Pulmonary artery endothelial cell (primary cell): Measurements from ENCODE around the gene IFNK. TPM values are rescaled to one million over a fixed set of nuclear protein-coding genes. Genes with fewer than 3 reads are reported as not detected.
A peak's percentile ranks its signal among the peaks of the same experiment; 100 is the strongest.

Source experiments
- DNase-seq: peaks from one replicate; pipeline ENCODE4 v3.0.0-alpha.2; 2011; ENCODE audit warnings: low read depth, low spot score
- total RNA-seq: library from RNA; depleted of rRNA; stranded (reverse); fragments of >200 nt; gene quantifications from 2 replicates; pipeline ENCODE4 v1.2.3, GENCODE V29; 2014

IFNK gene
- total RNA-seq, 1 donor from 2014 or later = not detected

DNA sequence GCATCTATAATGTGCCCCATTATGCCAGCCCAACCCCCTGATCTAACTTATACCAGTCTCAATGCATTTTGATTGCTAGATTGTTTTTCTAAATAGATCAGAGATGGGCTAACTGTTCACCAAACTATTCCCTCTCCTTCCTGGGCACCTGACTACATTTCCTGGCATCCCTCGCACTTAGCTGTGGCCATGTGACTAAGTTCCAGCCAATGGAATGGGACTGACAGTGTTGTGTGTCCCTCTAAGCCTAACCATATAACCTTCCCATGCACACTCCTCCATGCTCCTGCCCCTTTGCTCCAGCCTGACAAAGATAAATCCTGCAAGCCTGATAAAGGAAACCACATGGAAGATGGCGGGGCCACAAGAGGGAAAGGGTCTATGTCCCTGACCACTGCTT, 12.3 kb upstream of the IFNK start:
- DNase-seq = no peak

DNA sequence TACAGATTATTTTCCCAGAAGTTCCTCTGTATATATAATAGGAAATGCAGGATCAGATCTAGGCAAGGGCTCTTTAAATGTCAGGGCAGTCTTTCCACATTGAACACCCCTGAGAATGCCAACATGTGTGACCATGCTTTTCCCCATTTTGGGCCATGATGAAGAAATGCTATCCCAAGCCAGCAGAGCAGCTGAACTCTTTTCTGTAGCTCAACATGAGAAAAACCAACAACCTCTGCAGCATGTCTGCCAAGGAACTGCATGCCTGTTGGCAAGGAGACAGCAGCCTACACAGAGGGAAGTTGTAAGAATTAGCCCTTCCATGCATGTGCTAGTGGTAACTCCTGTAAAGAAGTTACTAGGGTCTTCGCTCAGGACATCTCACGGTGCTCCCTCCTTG, 9.5 kb upstream of the IFNK start:
- DNase-seq = no peak

DNA sequence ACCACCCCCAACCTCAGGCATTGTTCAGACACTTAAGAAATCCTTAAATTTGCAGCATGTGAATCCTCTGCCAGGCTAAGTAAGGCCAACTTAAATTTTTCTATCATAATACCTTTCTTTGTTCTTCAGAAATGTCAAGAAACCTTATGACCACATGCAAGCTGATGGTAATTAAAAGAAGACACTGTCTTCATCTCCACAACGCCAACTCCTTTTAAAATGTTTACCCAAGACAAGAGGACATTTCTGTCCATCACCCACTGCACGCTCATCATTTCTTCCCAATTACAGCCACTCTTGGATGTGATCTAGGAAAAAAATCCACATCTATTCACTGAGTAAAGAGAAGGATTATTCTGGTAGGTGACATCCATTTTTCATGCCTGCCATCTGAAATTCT, 6.1 kb upstream of the IFNK start:
- no peak for DNase-seq

DNA sequence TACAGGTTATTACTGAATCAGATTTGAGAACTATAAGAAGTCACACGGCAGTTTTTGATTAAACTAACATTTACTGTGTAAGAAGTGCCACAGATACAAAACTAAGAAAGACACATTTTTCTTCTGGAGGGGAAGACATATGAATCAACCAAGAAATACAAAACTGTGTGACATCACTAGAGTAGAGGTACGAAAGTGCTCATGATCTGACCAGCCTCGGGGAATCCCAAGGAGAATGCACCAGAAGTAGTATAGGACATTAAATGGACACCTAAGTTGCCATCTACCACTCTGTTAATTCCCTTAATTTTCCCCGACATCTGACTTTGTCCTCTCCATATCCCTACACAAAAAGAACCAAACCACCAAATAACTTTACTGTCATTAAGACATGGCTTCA, 5.3 kb upstream of the IFNK start:
- DNase-seq = no peak

DNA sequence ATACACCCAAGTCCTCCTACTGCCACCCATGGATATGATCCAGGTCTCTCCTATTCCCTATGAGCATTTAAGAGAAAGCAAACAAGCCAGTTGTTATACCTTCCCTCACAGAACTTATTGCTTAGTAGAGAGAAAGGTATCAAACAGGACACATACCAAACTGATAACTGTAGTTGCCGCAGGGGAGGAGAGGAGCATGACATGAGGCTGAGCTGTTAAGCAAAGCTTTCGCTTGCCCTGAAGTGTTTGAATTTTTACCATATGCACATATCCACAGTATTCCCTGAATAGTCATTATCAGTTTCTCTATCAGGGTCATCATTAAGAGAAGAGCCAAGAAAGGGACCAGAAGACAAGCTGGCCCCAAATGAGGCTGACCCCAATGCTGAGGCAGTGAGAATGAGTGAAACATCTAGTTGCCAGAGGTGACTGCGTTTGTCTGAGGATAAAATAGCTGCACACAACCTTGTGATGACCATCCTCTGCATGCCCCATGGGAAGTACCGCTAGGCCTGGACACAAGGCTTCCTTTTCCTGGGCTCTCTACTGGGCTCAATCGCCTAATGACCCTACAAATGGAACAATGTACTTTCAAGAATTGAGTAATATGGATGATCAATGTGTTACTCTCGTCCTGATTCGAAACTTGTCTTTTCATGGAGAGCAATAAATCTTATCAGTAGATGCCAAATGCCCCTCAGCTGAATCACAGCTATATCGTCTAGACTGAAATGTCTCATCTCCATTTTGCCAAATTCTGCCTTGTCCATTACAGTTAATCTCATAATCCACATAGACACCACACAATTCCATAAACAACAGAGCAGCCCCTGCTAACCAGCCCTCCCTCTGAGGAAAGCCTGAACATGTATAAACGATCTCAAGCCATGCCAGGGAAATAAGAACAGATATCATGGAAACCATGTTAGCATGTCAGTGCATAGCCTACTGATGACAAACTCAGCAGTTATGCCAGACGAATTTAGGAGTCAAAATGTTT, 4.3 kb upstream of the IFNK start:
- DNase-seq = no peak

DNA sequence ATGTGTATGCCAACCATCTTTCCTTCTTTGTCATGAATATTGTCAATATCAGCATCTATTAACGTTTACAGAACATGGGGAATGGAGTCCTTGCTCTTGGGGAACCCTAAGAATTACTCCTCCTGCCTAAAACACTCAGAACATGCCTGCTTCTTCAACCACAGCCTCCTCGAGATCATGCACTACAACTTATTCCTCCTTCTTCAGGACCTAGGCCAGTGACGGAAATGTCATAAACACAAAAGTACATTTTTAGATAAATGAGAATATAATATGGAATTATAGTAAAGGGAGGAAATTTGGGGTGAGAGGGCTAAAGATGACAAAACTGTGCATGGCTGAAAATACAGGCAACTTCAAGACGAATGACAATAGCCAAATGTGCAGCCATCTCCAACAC, 3.1 kb upstream of the IFNK start:
- DNase-seq = no peak

DNA sequence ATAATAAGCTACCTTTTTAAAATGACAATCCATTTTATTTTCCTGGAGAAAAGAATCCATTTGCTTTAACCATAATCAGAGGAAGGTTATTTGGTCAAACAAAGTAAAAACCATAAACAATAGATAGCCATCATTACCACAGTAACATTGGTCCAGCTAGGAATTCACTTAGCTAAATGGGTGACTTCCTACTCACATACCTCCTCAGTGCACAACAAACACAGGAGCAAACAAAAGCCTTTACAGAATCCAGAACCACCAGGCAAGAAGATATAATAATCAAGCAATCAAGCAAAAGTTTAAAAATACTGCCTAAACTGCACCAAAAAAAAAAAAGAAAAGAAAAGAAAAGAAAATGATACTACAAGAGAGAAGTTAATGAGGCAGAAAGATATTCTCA, 949 bp upstream of the IFNK start:
- DNase-seq = no peak

DNA sequence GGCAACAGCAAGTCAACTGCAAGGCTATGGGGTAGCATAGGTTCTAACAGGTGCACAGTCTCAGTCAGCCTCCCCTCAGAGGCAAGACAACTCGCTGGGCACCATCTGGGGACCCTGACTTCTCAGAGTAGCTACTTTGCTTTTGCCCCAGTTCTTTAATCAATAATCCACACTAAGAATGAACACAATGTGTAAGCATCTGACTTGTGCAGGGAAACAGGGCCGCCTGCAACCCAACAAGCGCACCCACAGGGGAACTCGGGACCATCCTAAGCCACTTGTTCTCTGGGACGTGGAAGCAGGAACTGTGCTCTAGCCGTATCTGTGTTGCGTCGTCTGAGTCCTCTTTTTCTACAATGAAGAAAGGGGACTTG, 3.6 kb downstream of the IFNK start:
- DNase-seq = no peak

DNA sequence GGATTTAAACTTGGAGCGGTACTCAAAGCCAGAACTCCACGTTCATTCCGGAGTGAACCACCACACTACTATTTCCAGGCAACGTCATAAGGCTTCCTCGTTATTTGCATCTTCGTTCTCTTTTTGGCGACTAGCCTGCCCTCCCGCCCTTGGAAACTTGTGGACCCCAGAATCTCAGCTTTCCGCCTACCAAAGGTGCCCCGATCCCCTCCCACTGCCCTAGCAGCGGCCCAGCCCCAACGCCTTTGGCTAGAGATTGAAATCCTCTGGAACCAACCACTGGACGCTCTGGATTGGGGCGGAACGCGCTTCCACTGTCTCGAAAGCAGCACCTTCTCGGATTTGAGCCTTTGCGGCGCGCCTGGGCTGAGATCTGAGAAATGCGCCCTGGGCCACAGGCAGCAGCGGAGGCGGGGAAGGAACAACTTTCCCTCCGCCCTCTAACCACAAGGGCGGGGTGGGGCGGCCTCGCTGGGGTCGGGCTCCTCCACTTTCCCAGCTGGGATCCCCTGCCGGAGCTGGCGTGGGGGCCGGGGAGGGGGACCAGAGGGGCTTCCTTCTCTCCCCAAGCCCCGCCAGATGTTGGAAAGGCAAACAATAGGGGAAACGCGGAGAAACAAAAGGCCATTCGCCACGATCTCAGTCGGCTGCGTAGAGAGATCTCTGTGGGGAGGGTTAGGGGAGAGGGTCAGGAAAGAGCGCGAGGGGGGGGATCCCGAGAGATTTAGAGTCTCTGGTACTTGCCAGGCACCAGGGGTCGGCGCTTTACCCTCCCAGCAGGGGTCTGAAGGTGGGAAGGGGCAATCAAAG, 4.2 kb downstream of the IFNK start:
- no peak for DNase-seq

DNA sequence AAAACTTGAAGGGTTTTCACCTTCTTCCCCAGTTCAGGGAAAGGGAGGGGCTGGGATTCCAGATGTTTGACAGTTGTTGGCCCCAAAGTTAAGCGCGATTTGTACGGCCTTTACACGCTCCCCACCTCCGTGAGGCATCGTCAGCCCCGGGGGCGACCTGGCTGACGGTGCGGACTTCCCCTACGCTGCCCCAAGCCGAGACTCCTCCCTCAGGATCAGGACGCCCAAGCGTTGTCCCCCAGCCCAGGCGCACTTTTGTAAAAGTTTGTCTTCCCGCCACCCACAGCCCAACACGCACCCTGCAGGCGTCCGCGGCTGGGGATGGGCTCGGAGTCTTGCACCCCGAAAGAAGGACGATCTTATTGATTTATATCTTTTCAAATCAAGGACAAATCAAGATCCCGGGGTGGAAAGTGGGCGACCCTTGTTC, 4.8 kb downstream of the IFNK start:
- DNase-seq = no peak

DNA sequence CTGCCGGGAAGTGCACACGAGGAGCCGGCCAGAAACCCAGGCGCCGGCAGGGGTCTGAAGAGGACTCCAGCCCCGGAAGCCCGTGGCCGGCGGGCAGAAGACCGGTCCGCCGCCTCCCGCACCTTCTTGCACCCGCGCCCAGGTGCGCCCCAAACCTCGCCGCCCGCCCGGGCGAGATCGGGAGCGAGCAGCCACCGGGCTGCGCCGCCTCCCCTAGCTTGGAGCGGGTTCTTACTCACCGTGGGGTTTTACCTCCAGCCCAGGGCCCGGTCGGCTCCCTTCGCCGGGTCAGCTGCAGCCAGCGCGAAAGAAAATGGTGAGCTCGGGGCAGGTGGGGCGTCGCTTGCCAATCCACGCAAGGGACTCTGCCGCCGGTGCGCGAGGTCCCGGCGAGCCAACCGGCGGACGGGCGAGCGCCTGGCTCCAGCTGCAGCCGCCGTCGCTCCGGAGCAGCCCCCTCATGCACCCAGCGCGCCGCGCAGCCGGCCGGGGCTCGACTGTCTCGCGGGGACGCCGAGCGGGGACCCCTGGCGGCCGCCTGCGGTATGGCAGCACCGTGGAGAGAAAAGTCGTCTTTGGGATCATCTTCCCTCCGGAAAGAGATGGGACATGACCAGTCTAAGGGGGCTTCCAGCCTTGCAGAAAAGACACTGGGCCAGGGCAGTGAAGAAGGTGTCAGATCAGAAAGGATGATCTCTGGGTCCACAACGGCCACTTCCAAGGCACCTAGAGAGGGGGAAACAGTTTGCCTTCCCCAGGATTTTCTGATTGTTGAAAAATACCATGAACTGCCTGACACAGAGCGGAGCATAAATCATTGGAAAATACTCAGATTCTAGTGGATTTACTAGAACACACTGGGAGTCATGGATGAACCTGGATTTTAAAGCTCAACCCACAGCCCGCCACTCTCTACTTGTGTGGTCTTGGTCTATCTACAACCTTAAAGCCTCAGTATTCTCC, 5.5 kb downstream of the IFNK start, which contains the start of gene MOB3B:
Gene MOB3B (minus strand): TSS at position 499 of the 963 bp plus-strand sequence. CDS start 74,264 bp downstream, outside the sequence.
- DNase-seq = peak; percentile 5

DNA sequence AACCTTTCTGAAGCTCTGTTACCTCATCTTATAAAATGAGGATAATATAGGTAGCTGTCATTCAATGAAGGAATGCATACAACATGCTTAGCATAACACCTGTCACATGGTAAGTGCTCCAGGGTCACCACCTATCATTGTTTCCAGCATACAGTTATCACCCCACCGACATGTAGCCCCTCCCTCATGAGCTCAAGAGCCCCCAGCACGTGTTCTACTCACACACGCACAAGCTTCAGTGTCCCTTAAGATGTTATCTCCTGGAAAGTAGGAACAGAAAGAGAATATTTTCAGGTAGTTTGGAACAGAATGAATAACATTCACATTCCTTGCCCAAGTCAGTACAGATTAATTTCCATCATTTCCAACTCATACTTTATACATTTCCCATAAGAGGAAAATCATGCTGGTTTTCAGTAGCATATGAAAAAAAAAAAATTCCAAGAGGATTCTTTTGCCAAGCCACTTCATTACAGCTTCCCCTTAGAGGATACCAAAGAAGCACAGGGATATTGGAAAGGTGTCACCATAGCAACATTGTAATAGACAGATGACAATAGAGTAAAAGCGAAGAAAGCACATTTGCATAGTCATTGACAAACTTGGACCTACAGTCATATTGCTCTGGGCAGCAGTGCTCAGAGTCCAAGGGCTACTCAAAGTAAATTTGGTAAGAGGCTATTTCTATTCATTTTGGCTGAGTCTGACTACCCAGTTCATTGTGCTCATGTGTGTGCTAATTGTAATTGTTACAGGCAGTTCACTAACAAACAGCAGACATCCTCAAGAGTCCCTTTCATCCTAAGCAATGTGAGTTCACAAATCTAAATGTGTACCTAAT, 7.0 kb downstream of the IFNK start:
- DNase-seq = no peak

DNA sequence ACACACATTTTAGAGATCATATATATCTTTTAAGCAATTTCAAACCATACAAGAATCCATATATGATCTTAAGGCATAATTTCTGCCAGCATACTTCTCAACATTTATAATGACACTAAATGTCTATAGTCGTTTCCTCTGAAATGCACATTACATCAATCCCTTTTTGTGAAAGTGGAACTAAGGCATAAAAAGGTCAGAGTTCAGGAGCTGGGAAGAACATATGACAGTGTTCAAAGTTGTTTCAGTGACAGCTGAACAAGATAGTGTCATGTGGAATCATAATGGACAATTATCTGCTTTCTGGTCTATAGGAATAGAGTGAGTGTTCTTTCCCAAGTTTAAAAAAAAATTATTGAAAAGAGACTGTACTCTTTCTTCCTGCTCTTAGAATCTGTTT, 8.0 kb downstream of the IFNK start:
- no peak for DNase-seq

DNA sequence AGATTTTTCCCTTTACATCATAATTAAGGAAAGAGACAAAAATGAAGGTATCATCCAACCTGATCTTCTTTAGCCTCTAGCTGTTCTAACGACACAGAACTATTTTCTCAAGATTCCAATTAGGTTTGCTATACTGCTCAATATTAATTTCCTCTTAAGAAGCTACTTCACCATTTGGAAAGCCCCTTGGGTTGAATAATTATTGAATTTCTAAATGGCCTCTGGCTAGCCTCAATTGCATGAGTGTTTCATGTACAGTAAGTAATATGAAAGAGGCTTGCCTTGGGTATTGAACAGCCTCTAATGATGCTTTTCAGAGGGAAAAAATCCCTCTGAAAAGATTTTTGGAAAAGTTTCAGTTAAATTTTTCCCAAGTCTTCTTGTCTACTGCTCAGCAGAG, 9.2 kb downstream of the IFNK start:
- no peak for DNase-seq

DNA sequence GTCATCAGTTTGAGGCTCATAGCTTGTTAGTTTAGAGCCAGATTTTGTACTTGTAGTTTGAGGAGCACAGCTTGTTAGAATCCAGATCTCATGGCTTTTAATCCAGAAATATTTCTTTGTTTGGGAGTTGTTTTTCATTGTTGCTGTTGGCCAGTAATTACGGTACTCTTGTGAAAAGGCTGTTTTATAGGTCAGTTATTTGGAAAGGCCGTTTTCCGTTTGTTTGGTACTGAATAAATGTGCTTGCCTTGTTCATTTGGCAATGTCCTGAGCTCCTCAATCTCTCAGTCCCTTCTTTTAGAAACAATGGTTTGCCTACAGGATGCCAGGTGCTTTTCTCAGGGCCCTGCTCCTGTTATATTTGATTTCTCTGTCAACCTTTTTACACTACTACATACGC, 10.0 kb downstream of the IFNK start:
- no peak for DNase-seq

DNA sequence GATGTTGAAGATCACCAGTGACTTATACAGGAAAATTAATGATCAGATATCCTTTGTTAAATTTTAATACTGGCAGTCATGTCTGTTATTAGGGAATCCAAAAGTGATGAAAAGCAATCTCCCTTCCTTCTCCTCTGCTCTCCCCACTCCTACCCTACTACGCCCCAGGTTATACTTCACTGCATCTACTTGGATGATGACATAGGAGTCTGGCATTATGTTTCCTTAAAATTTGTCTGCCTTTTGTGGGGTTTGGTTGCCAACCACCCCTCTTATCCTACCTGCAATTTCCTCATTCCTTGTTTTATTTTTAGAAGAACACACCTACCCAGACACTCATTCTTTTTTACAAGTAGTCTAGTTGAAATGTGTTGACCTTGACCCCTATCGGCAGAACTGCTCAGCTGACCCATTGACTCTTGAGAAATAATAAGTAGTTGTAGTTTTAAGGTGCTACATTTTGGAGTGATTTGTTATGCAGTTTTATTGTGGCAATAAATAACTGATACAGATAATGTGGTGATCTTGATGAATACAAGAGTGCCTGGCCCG, 10.6 kb downstream of the IFNK start:
- DNase-seq = no peak

DNA sequence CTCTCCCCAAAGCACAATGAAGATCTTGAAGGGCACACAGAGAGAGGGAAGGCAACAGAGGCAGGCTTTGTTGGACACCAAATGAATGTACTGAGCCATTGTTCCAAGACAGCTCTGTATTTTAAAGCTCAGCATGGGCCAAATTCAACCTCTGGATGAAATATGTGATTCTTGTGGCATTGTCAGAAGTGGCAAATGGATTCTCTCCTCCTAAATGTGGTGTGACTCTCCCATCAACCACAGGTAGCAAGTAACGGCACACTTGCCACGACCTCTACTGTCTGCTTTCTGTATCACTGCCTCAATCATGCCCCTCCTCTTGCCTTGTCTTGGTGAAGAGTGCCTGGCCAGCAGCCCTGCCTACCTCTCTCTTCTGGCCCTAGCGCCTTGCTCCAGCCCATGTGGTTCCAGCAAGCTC, 11.6 kb downstream of the IFNK start:
- DNase-seq = no peak

DNA sequence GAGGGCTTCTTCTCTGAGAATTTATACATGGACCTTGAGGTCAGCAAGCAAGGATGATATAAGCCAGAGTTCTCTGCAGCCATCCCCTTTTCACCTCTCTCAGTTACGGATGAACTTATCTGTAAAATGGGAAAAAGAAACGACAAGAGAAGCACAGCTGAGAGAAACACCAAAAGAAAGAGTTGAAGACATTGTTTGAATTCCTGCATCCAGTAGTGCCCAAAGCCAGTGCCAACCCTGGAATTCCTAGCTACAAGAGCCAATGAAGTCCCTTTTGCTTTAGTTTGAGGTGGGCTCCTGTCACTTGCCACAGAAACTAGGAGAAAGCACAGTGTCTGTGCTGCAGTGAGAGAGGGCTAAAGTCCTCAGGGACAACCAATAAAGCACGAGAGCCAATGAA, 12.1 kb downstream of the IFNK start:
- DNase-seq = no peak

DNA sequence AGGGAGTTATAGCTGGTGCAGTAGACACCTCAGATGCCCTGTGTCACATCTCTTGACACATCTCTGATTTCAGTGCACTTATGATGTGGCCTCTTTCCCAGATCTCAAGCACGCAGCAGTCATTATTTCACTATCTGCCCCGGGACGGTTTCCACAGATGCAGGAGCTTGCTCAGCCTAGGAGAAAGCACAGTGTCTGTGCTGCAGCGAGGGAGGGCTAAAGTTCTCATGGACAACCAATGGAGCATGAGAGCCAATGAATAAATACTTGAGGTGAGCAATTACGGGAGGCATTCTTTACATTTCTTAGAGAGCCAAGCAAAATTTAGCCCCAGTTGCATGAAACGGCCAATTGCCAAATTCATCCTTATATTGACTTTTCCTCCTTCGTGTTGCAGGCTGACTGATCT, 12.9 kb downstream of the IFNK start:
- no peak for DNase-seq

DNA sequence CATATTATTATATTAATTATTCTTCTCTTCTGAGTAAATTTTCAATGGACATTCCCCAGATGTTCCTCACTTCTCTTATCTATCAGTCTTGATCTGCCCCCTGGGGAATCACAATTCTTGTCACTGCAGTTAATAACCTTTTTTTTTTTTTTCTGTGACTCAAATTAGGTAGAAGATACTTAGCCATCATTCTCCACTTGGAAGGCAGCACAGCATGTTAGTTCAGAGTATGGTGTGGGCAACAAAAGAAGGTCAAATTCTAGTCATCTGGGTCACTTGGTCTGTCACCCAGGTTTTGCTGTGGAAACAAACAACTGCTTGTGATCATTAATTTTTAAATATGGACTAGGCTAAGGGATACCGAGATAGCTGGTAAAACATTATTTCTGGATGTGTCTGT, 13.7 kb downstream of the IFNK start:
- no peak for DNase-seq
